Uterus (tissue), 2 donors: ENCODE data around the gene ABL2.

Experiments
- POLR2A ChIP-seq, 2 donors: fragments of 450-650 bp; IDR thresholded peaks; one replicate each; pipeline ENCODE4 v1.6.1; 2016; ENCODE audit warnings: antibody characterized with exemption in 2 of 2, mild to moderate bottlenecking in 1 of 2, moderate library complexity in 1 of 2
- TF ChIP-seq, protein P1 (sequence below), 4 experiments: fragments of 200-600 bp in 2 of 4; fragments of 450-650 bp in 2 of 4; sonication (generic) in 2 of 4; IDR thresholded peaks; one replicate each; pipeline ENCODE4 v1.5.1; 2016 to 2019; ENCODE audit warnings: antibody characterized with exemption in 4 of 4, mild to moderate bottlenecking in 2 of 4, moderate library complexity in 1 of 4

DNA sequence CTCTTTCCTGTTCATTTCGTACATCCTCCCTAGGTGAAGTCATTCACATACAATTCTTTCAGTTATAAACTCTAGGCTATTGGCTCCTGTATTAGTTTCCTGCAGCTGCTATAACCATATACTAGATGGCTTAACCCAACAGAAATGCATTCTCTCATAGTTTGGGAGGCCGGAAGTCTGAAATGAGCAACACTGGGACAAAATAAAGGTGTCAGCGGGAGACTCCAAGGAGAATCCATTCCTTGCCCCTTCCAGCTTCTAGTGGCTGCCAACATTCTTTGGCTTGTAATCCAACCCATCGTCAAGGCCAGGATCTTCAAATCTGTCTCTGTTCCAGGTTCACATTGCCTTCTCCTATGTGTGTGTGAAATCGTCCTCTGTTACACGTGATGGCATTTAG, 76.3 kb downstream of the ABL2 start:
- TF ChIP-seq, protein P1, sequence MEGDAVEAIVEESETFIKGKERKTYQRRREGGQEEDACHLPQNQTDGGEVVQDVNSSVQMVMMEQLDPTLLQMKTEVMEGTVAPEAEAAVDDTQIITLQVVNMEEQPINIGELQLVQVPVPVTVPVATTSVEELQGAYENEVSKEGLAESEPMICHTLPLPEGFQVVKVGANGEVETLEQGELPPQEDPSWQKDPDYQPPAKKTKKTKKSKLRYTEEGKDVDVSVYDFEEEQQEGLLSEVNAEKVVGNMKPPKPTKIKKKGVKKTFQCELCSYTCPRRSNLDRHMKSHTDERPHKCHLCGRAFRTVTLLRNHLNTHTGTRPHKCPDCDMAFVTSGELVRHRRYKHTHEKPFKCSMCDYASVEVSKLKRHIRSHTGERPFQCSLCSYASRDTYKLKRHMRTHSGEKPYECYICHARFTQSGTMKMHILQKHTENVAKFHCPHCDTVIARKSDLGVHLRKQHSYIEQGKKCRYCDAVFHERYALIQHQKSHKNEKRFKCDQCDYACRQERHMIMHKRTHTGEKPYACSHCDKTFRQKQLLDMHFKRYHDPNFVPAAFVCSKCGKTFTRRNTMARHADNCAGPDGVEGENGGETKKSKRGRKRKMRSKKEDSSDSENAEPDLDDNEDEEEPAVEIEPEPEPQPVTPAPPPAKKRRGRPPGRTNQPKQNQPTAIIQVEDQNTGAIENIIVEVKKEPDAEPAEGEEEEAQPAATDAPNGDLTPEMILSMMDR (IDR thresholded peaks at IDR 0.05), result no peak
- no peak for TF ChIP-seq POLR2A (IDR thresholded peaks at IDR 0.05)
